Midbrain (tissue), 1 donor: ENCODE results near the gene ANXA6.

Experiments used
- DNase-seq: peaks from one replicate; lab custom pipeline; 2025; lab: John Stamatoyannopoulos, UW

The ANXA6 gene

GRCh38 chr5:151151793-151152192, 5.8 kb downstream of the ANXA6 start:
- DNase-seq: peak; percentile 14

- DNase-seq: no peak
These were observed 6.3 kb downstream of the ANXA6 start for GRCh38 chr5:151151263-151151660.

GRCh38 chr5:151150471-151151262, 6.9 kb downstream of the ANXA6 start:
- DNase-seq: no peak

- no peak for DNase-seq
These were observed 9.0 kb downstream of the ANXA6 start for GRCh38 chr5:151148583-151148982.

GRCh38 chr5:151147033-151147432, 10.5 kb downstream of the ANXA6 start:
- no peak for DNase-seq

- DNase-seq: no peak
These were observed 11.5 kb downstream of the ANXA6 start for GRCh38 chr5:151146061-151146460.

GRCh38 chr5:151144922-151145321, 12.7 kb downstream of the ANXA6 start:
- DNase-seq: no peak

- no peak for DNase-seq
These were observed 13.3 kb downstream of the ANXA6 start for GRCh38 chr5:151144275-151144674.

- no peak for DNase-seq
These were observed 13.9 kb downstream of the ANXA6 start for GRCh38 chr5:151143645-151144044.

- no peak for DNase-seq
These were observed 14.6 kb downstream of the ANXA6 start for GRCh38 chr5:151142933-151143332.

GRCh38 chr5:151141535-151141934, 16.0 kb downstream of the ANXA6 start:
- no peak for DNase-seq

- DNase-seq: no peak
These were observed 16.7 kb downstream of the ANXA6 start for GRCh38 chr5:151140686-151141459.

GRCh38 chr5:151139646-151140045, 17.9 kb downstream of the ANXA6 start:
- no peak for DNase-seq

GRCh38 chr5:151139015-151139414, 18.6 kb downstream of the ANXA6 start:
- no peak for DNase-seq

- no peak for DNase-seq
These were observed 19.5 kb downstream of the ANXA6 start for GRCh38 chr5:151138114-151138513.

- DNase-seq: no peak
These were observed 20.3 kb downstream of the ANXA6 start for GRCh38 chr5:151137067-151137825.

GRCh38 chr5:151134228-151134627, 23.4 kb downstream of the ANXA6 start:
- no peak for DNase-seq

GRCh38 chr5:151132963-151133362, 24.6 kb downstream of the ANXA6 start:
- no peak for DNase-seq

- no peak for DNase-seq
These were observed 26.4 kb downstream of the ANXA6 start for GRCh38 chr5:151130922-151131891.

- DNase-seq: no peak
These were observed 27.2 kb downstream of the ANXA6 start for GRCh38 chr5:151130235-151130921.

- no peak for DNase-seq
These were observed 28.8 kb downstream of the ANXA6 start for GRCh38 chr5:151128817-151129216.
